Neutrophil (primary cell): Measurements from ENCODE around the gene CAMK1D.

ENCODE experiments used
- H3K27ac ChIP-seq: fragments of 200-600 bp; sonication (generic); 2 replicates; pipeline ENCODE4 v1.5.1; 2016; ENCODE audit warnings: mild to moderate bottlenecking, moderate library complexity
- H3K27me3 ChIP-seq: fragments of 200-600 bp; sonication (generic); 2 replicates; pipeline ENCODE4 v1.6.0; 2016; ENCODE audit warnings: mild to moderate bottlenecking
- H3K36me3 ChIP-seq: fragments of 200-600 bp; sonication (generic); 2 replicates; pipeline ENCODE4 v1.5.1; 2017
- H3K4me1 ChIP-seq, 2 experiments: fragments of 200-600 bp in 1 of 2; sonication (generic) in 1 of 2; 1 replicate in 1 of 2; 2 replicates in 1 of 2; pipeline versions ENCODE4 v1.5.1 to v1.6.1; 2013 to 2016; ENCODE audit warnings: low read depth in 1 of 2, low read length in 1 of 2, mild to moderate bottlenecking in 1 of 2, moderate library complexity in 1 of 2; ENCODE audit not compliant: control insufficient read depth in 1 of 2, insufficient read depth in 1 of 2
- H3K4me3 ChIP-seq, 2 experiments: fragments of 200-600 bp in 1 of 2; sonication (generic) in 1 of 2; 1 replicate in 1 of 2; 2 replicates in 1 of 2; pipeline ENCODE4 v1.5.1; 2013 to 2016; ENCODE audit warnings: low read depth in 1 of 2, low read length in 1 of 2, mild to moderate bottlenecking in 1 of 2, moderate library complexity in 1 of 2
- H3K9me3 ChIP-seq: fragments of 200-600 bp; sonication (generic); 2 replicates; pipeline ENCODE4 v1.5.1; 2016
- TF ChIP-seq, protein P1 (sequence below): fragments of 200-600 bp; sonication (generic); IDR thresholded peaks from 2 replicates; pipeline ENCODE4 v1.5.1; 2016; ENCODE audit warnings: antibody characterized with exemption

Gene CAMK1D

DNA sequence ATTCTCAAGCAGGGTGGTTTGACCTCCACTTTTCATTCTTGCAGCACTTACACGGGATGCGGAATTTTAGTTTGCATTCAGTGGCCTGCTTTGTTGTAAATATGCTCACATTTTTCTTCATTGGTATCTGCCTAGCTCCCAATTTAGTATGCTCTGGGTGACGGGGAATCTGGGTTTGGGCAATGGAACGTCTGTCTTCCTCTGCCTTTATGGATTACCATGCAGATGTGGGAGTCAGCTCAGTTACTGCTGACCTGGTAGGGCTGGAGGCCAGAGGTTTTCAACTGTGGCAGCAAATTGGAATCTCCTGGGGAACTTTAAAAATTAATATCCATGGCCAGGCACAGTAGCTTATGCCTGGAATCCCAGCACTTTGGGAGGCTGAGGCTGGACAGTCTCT is 161.6 kb downstream of the CAMK1D start:
- no peaks in the 10 kb centered on the region for H3K9me3 ChIP-seq

GRCh38 chr10:12511651-12512050 is 162.3 kb downstream of the CAMK1D start:
- Histone ChIP-seq H3K27ac (no peak overlapping the region), H3K4me3 (no peak overlapping the region), H3K4me1 (peaks cover 27 to 32% of the 10 kb centered on the region in 2 experiments), H3K36me3 (no peaks in the 10 kb centered on the region), H3K27me3 (peaks cover 16% of the 10 kb centered on the region), H3K9me3 (no peaks in the 10 kb centered on the region)
- TF ChIP-seq, protein P1, sequence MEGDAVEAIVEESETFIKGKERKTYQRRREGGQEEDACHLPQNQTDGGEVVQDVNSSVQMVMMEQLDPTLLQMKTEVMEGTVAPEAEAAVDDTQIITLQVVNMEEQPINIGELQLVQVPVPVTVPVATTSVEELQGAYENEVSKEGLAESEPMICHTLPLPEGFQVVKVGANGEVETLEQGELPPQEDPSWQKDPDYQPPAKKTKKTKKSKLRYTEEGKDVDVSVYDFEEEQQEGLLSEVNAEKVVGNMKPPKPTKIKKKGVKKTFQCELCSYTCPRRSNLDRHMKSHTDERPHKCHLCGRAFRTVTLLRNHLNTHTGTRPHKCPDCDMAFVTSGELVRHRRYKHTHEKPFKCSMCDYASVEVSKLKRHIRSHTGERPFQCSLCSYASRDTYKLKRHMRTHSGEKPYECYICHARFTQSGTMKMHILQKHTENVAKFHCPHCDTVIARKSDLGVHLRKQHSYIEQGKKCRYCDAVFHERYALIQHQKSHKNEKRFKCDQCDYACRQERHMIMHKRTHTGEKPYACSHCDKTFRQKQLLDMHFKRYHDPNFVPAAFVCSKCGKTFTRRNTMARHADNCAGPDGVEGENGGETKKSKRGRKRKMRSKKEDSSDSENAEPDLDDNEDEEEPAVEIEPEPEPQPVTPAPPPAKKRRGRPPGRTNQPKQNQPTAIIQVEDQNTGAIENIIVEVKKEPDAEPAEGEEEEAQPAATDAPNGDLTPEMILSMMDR: no peak

More for the DNA sequence above, 161.6 kb downstream of the CAMK1D start:
- no peak overlapping the region for H3K4me3 ChIP-seq
- TF ChIP-seq, protein P1: no peak
- peaks cover 21% of the 10 kb centered on the region for H3K27me3 ChIP-seq
- H3K27ac ChIP-seq: no peak overlapping the region
- no peaks in the 10 kb centered on the region for H3K36me3 ChIP-seq
- peaks cover 27 to 33% of the 10 kb centered on the region in 2 experiments for H3K4me1 ChIP-seq

DNA sequence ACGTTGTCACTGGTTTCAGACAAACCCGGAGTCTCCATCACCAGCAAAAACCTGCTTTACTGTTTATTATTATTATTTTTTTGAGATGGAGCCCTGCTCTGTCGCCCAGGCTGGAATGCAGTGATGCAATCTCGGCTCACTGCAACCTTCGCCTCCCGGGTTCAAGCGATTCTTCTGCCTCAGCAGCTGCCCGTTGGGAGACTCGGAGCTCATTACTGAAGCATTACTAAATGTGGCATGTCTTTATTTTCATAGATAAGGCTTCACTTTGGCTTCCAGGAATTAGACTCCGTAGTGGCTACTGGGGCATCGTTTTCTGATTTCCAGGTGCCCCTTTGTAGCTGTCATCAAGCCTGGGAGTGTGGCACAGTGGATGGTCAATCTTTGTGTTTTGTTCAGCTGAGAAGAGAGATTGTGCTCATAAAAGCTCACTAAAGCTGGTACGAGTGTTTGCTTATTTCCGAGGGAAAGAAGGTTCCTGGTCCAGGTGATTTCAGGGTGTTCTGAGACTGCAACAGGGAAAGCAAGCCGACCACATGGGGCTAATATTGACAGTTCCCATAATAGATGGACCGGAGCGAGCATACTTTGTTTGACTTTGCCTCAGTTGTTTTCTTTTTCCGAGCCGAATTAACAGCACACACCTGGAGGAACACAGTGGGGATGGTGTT is 163.1 kb downstream of the CAMK1D start:
- H3K4me1 ChIP-seq: peaks cover 20 to 24% of the 10 kb centered on the region in 2 experiments
- TF ChIP-seq, protein P1: no peak
- H3K27ac ChIP-seq: no peak overlapping the region
- no peak overlapping the region for H3K4me3 ChIP-seq
- H3K36me3 ChIP-seq: no peaks in the 10 kb centered on the region
- peaks cover 16% of the 10 kb centered on the region for H3K27me3 ChIP-seq
- H3K9me3 ChIP-seq: no peaks in the 10 kb centered on the region

- Histone ChIP-seq H3K4me1 (peaks cover 15 to 19% of the 10 kb centered on the region in 2 experiments), H3K27ac (no peak overlapping the region), H3K36me3 (no peaks in the 10 kb centered on the region), H3K4me3 (no peak overlapping the region), H3K9me3 (no peaks in the 10 kb centered on the region), H3K27me3 (peaks cover 16% of the 10 kb centered on the region)
- TF ChIP-seq, protein P1: no peak
These were observed 163.6 kb downstream of the CAMK1D start for GRCh38 chr10:12513003-12513365.

DNA sequence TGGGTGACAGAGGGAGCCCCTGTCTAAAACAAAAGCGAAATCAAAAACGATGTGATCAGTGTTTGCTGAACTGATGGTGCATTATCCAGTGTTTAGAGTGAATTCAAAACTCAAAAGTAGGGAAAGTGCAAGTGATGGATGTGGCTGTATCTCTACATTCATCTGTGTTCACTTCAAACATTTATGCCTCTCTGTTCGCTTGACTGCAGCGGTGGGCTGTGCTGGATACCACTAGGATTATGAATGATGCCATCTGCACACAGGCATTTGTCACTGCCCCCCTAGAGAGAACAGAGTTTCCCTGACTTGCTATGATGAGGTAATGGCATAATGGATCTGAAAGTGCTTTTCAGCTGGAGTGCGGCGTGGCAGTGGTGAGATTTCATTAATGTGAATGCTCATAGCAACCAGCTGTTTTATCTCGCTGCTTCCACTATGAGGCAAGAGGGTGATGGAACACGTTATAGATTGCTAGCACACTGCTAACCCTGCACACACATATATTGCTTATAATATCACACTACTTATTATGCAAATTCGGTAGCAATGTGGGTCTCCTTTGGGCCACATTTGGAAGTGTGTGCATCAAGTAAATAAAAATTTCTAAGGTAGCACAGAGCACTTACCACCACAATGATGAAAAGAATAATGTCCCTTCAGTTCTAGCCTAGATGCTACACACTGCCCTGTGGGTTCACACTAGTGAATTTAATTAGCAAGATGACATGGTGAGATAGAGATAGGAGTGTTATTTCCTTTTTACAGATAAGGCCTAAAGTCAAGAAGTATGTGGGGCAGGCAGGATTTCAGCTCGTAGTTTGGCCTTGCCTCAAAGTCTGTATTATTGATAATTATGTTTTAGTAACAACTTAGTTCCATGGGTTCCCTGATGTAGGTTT is 164.7 kb downstream of the CAMK1D start:
- TF ChIP-seq, protein P1: no peak
- peaks cover 5 to 8% of the 10 kb centered on the region in 2 experiments for H3K4me1 ChIP-seq
- peaks cover 16% of the 10 kb centered on the region for H3K27me3 ChIP-seq
- H3K9me3 ChIP-seq: no peaks in the 10 kb centered on the region
- no peak overlapping the region for H3K27ac ChIP-seq
- no peak overlapping the region for H3K4me3 ChIP-seq
- no peaks in the 10 kb centered on the region for H3K36me3 ChIP-seq
